Measurements from ENCODE around the gene SCUBE1. TPM values are rescaled to one million over a fixed set of nuclear protein-coding genes. Genes with fewer than 3 reads are reported as not detected.

Gene SCUBE1
- total RNA-seq, 1 experiment from 2014 or later: 28.9 TPM

- in situ Hi-C loops (cut with HindIII; ENCODE audit: low sequenced_read_pairs): no loop called here
- no peak for DNase-seq (ENCODE audit: low spot score)
These were observed 95.5 kb downstream of the SCUBE1 start for GRCh38 chr22:43247546-43248260.

- DNase-seq (ENCODE audit: low spot score): no peak
- in situ Hi-C loops (cut with HindIII; ENCODE audit: low sequenced_read_pairs): no loop called here
These were observed 97.0 kb downstream of the SCUBE1 start for GRCh38 chr22:43246188-43246587.

- in situ Hi-C loops (cut with HindIII; ENCODE audit: low sequenced_read_pairs): no loop called here
- DNase-seq (ENCODE audit: low spot score): no peak
These were observed 97.5 kb downstream of the SCUBE1 start for GRCh38 chr22:43245717-43246116.

GRCh38 chr22:43244803-43245527, 98.2 kb downstream of the SCUBE1 start:
- DNase-seq (ENCODE audit: low spot score): no peak
- in situ Hi-C loops (cut with HindIII; ENCODE audit: low sequenced_read_pairs): no loop called here

- in situ Hi-C loops (cut with HindIII; ENCODE audit: low sequenced_read_pairs): no loop called here
- no peak for DNase-seq (ENCODE audit: low spot score)
These were observed 98.8 kb downstream of the SCUBE1 start for GRCh38 chr22:43244402-43244801.

- no peak for DNase-seq (ENCODE audit: low spot score)
- in situ Hi-C loops (cut with HindIII; ENCODE audit: low sequenced_read_pairs): no loop called here
These were observed 99.8 kb downstream of the SCUBE1 start for GRCh38 chr22:43243324-43243723.

- DNase-seq (ENCODE audit: low spot score): no peak
- in situ Hi-C loops (cut with HindIII; ENCODE audit: low sequenced_read_pairs): no loop called here
These were observed 100.5 kb downstream of the SCUBE1 start for GRCh38 chr22:43242627-43243026.

- in situ Hi-C loops (cut with HindIII; ENCODE audit: low sequenced_read_pairs): no loop called here
- no peak for DNase-seq (ENCODE audit: low spot score)
These were observed 101.3 kb downstream of the SCUBE1 start for GRCh38 chr22:43241699-43242386.

GRCh38 chr22:43241138-43241597, 102.0 kb downstream of the SCUBE1 start:
- in situ Hi-C loops (cut with HindIII; ENCODE audit: low sequenced_read_pairs): no loop called here

GRCh38 chr22:43240614-43241013, 102.6 kb downstream of the SCUBE1 start:
- no peak for DNase-seq (ENCODE audit: low spot score)
- in situ Hi-C loops (cut with HindIII; ENCODE audit: low sequenced_read_pairs): no loop called here

More at GRCh38 chr22:43241138-43241597, 102.0 kb downstream of the SCUBE1 start:
- no peak for DNase-seq (ENCODE audit: low spot score)

- no peak for DNase-seq (ENCODE audit: low spot score)
- in situ Hi-C loops (cut with HindIII; ENCODE audit: low sequenced_read_pairs): no loop called here
These were observed 103.2 kb downstream of the SCUBE1 start for GRCh38 chr22:43239956-43240355.

- in situ Hi-C loops (cut with HindIII; ENCODE audit: low sequenced_read_pairs): no loop called here
- DNase-seq (ENCODE audit: low spot score): no peak
These were observed 103.9 kb downstream of the SCUBE1 start for GRCh38 chr22:43239193-43239780.

GRCh38 chr22:43238526-43239006, 104.6 kb downstream of the SCUBE1 start:
- in situ Hi-C loops (cut with HindIII; ENCODE audit: low sequenced_read_pairs): no loop called here
- DNase-seq (ENCODE audit: low spot score): no peak

GRCh38 chr22:43237280-43237679, 105.9 kb downstream of the SCUBE1 start:
- in situ Hi-C loops (cut with HindIII; ENCODE audit: low sequenced_read_pairs): no loop called here
- peak; percentile 86 for DNase-seq (ENCODE audit: low spot score)

GRCh38 chr22:43236411-43237166, 106.6 kb downstream of the SCUBE1 start:
- DNase-seq (ENCODE audit: low spot score): peak; percentile 92
- in situ Hi-C loops (cut with HindIII; ENCODE audit: low sequenced_read_pairs): no loop called here

GRCh38 chr22:43235445-43236409, 107.4 kb downstream of the SCUBE1 start:
- in situ Hi-C loops (cut with HindIII; ENCODE audit: low sequenced_read_pairs): no loop called here
- DNase-seq (ENCODE audit: low spot score): no peak

- in situ Hi-C loops (cut with HindIII; ENCODE audit: low sequenced_read_pairs): no loop called here
- no peak for DNase-seq (ENCODE audit: low spot score)
These were observed 108.7 kb downstream of the SCUBE1 start for GRCh38 chr22:43234264-43234988.
